ENCODE data around the gene GET4. TPM values are rescaled to one million over a fixed set of nuclear protein-coding genes. Genes with fewer than 3 reads are reported as not detected.

GET4 gene
- total RNA-seq, 4 donors from 2014 or later, result 29.8 to 50.2 (median 38.3) TPM

GRCh38 chr7:832167-832967, 44.0 kb upstream of the GET4 start, which contains the start of gene SUN1:
Gene SUN1 (plus strand): TSS chr7:832476. CDS start chr7:832525, 49 bp downstream.
- Histone ChIP-seq H3K4me3 (peak within 1 kb of the TSS in 2 of 4 donors; percentile 3), H3K27ac (peak within 1 kb of the TSS; percentile 76 to 87 (median 81)), H3K4me1 (peaks cover 0 to 63% (median 25%) of the 10 kb centered on the region in 4 donors), H3K36me3 (peaks cover 0 to 27% (median 0%) of the 10 kb centered on the region in 3 donors), H3K27me3 (no peaks in the 10 kb centered on the region), H3K9me3 (no peaks in the 10 kb centered on the region)
- TF ChIP-seq POLR2A (IDR thresholded peaks at IDR 0.05) (no peak), EP300 (IDR thresholded peaks at IDR 0.05) (no peak)
- TF ChIP-seq, protein P1, sequence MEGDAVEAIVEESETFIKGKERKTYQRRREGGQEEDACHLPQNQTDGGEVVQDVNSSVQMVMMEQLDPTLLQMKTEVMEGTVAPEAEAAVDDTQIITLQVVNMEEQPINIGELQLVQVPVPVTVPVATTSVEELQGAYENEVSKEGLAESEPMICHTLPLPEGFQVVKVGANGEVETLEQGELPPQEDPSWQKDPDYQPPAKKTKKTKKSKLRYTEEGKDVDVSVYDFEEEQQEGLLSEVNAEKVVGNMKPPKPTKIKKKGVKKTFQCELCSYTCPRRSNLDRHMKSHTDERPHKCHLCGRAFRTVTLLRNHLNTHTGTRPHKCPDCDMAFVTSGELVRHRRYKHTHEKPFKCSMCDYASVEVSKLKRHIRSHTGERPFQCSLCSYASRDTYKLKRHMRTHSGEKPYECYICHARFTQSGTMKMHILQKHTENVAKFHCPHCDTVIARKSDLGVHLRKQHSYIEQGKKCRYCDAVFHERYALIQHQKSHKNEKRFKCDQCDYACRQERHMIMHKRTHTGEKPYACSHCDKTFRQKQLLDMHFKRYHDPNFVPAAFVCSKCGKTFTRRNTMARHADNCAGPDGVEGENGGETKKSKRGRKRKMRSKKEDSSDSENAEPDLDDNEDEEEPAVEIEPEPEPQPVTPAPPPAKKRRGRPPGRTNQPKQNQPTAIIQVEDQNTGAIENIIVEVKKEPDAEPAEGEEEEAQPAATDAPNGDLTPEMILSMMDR (IDR thresholded peaks at IDR 0.05), result no peak
- DNase-seq (ENCODE audit: low spot score in 2 of 2), result no peak
- 70 to 72% methylated on average over 24 of the region's 24 CpGs for WGBS, 2 donors

DNA sequence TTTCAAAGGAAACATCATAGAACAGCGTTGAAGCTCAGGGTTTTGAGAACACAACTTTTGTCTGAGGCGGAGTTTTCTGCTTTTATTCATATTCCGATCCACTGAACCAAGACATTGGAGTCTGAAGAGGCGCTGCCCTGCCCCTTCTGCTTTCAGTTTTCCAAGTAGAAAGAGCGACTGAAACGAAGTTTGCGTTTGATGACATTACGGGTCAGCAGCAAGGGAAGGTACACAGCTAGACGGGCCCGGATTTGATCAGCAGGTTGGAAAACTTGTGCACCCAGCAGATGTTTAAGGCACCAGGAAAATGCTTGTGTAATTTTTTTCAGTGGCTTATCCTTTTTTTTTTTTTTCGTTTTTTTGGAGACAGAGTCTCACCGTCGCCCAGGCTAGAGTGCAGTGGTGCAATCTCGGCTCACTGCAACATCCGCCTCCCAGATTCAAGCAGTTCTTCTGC, 43.4 kb upstream of the GET4 start:
- peaks cover 0 to 63% (median 25%) of the 10 kb centered on the region in 4 donors for H3K4me1 ChIP-seq
- 83 to 88% methylated on average over 15 of the region's 15 CpGs for WGBS, 2 donors
- H3K4me3 ChIP-seq, result no peak overlapping the region
- peak overlapping the region; percentile 76 to 87 (median 81) for H3K27ac ChIP-seq
- peaks cover 0 to 33% (median 0%) of the 10 kb centered on the region in 3 donors for H3K36me3 ChIP-seq
- no peak for DNase-seq (ENCODE audit: low spot score in 2 of 2)
- no peaks in the 10 kb centered on the region for H3K9me3 ChIP-seq
- TF ChIP-seq EP300 (IDR thresholded peaks at IDR 0.05), result no peak
- TF ChIP-seq, protein P1 (IDR thresholded peaks at IDR 0.05), result no peak
- TF ChIP-seq POLR2A (IDR thresholded peaks at IDR 0.05), result no peak
- H3K27me3 ChIP-seq, result no peaks in the 10 kb centered on the region

DNA sequence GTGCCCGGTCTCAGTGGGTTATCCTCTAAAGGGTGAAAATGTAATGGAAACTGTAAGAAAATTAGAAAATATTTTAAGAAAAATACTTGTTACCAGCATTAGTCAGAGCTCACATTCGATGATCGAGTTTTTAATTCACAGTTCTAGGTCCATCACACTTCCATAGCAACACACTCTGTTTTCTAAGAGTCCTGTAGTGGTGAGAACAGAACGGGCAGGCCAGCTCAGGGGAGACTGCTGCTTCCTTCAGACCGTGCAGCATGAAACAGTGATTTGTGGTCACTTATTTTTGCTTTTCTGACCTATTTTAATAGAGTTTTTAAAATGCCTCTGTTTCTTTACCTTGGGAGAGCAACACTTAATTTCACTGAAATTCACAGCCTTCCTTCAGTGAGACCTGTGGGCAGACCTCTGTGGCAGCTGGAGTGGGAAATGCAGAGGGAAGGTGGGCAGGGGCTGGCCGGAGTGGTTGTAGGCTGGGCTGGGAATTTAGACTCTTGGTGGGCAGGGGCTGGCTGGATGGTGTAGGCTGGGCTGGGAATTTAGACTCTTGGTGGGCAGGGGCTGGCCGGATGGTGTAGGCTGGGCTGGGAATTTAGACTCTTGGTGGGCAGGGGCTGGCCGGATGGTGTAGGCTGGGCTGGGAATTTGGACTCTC, 42.6 kb upstream of the GET4 start:
- Histone ChIP-seq H3K27me3 (no peaks in the 10 kb centered on the region), H3K9me3 (no peaks in the 10 kb centered on the region), H3K4me1 (peaks cover 0 to 63% (median 25%) of the 10 kb centered on the region in 4 donors), H3K4me3 (no peak overlapping the region), H3K27ac (peak overlapping the region in 3 of 4 donors; percentile 38 to 87 (median 77)), H3K36me3 (peaks cover 0 to 39% (median 0%) of the 10 kb centered on the region in 3 donors)
- DNase-seq (ENCODE audit: low spot score in 2 of 2), result no peak
- TF ChIP-seq POLR2A (IDR thresholded peaks at IDR 0.05) (no peak), EP300 (IDR thresholded peaks at IDR 0.05) (no peak)
- TF ChIP-seq, protein P1 (IDR thresholded peaks at IDR 0.05), result no peak
- WGBS, 2 donors, result 64% methylated on average over 8 of the region's 8 CpGs

DNA sequence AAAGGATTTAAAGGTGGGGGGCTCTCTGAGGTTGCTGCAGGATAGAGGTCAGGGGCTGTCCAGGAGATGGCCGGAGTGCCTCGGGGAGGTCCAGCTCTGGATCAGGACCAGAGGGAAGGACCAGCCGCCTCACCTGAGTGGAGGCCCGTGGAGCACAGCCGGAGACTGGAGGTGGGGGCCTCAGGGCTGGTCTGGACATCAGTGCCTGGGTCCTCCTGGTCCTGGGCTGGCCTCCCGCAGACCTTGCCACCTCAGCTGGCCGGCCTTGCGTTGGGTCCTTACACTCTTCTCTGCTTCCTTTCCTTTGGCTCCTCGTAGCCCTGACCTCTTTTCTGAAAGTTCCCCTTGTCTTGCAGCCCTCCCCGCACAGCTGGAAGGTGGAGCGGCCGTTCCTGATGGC, 42.1 kb upstream of the GET4 start:
- WGBS, 2 donors, result 81 to 86% methylated on average over 11 to 12 of the region's 12 CpGs
- Histone ChIP-seq H3K4me1 (peaks cover 0 to 63% (median 25%) of the 10 kb centered on the region in 4 donors), H3K27me3 (no peaks in the 10 kb centered on the region), H3K36me3 (peaks cover 0 to 44% (median 0%) of the 10 kb centered on the region in 3 donors), H3K27ac (peak overlapping the region in 3 of 4 donors; percentile 38 to 87 (median 77)), H3K4me3 (no peak overlapping the region), H3K9me3 (no peaks in the 10 kb centered on the region)
- no peak for DNase-seq (ENCODE audit: low spot score in 2 of 2)
- TF ChIP-seq POLR2A (IDR thresholded peaks at IDR 0.05) (no peak), EP300 (IDR thresholded peaks at IDR 0.05) (no peak)
- TF ChIP-seq, protein P1 (IDR thresholded peaks at IDR 0.05), result no peak
